Raji (cell line): ENCODE measurements around the gene CITED2.

Experiments
- POLR2A ChIP-seq: IDR thresholded peaks from 2 replicates; pipeline ENCODE4 v1.6.1; 2011; ENCODE audit warnings: low read depth, low read length, control low read depth; ENCODE audit not compliant: insufficient read depth

CITED2 gene

GRCh38 chr6:139373154-139373927 lies 1.1 kb downstream of the CITED2 start:
- no peak for TF ChIP-seq POLR2A

GRCh38 chr6:139372326-139373153 lies 1.9 kb downstream of the CITED2 start:
- TF ChIP-seq POLR2A, result no peak

GRCh38 chr6:139371421-139372203 lies 2.8 kb downstream of the CITED2 start:
- no peak for TF ChIP-seq POLR2A

- no peak for TF ChIP-seq POLR2A
Measured at GRCh38 chr6:139370999-139371345, 3.5 kb downstream of the CITED2 start.

- no peak for TF ChIP-seq POLR2A
Measured at GRCh38 chr6:139370283-139370998, 4.0 kb downstream of the CITED2 start.

- no peak for TF ChIP-seq POLR2A
Measured at GRCh38 chr6:139369568-139370282, 4.7 kb downstream of the CITED2 start.

GRCh38 chr6:139369068-139369467 lies 5.4 kb downstream of the CITED2 start:
- TF ChIP-seq POLR2A, result no peak

GRCh38 chr6:139368661-139369060 lies 5.8 kb downstream of the CITED2 start:
- TF ChIP-seq POLR2A, result no peak

GRCh38 chr6:139367810-139368351 lies 6.6 kb downstream of the CITED2 start:
- no peak for TF ChIP-seq POLR2A

- no peak for TF ChIP-seq POLR2A
Measured at GRCh38 chr6:139364982-139365379, 9.5 kb downstream of the CITED2 start.

- TF ChIP-seq POLR2A, result no peak
Measured at GRCh38 chr6:139364302-139364981, 10.0 kb downstream of the CITED2 start.

- TF ChIP-seq POLR2A, result no peak
Measured at GRCh38 chr6:139361211-139361610, 13.2 kb downstream of the CITED2 start.

GRCh38 chr6:139356924-139357323 lies 17.5 kb downstream of the CITED2 start:
- no peak for TF ChIP-seq POLR2A

- TF ChIP-seq POLR2A, result no peak
Measured at GRCh38 chr6:139355777-139356445, 18.5 kb downstream of the CITED2 start.
